Measurements from ENCODE around the gene NUDT2. TPM values are rescaled to one million over a fixed set of nuclear protein-coding genes. Genes with fewer than 3 reads are reported as not detected.
"Not testable (repeated sequence)": the region's sequence is repeated elsewhere in the genome, so short reads cannot be mapped to it uniquely, and the experiment has no call there.

NUDT2 gene
- total RNA-seq, 1 donor from 2014 or later, result 17.8 TPM

GRCh38 chr9:34343605-34344004 is 14.2 kb downstream of the NUDT2 start:
- no peaks in the 10 kb centered on the region for H3K27me3 Mint-ChIP-seq (ENCODE audit: low read depth)
- H3K9me3 Mint-ChIP-seq, result no peaks in the 10 kb centered on the region
- H3K4me1 Mint-ChIP-seq, result peaks cover 7% of the 10 kb centered on the region
- peaks cover 16% of the 10 kb centered on the region for H3K36me3 Mint-ChIP-seq
- H3K27ac Mint-ChIP-seq, result no peak overlapping the region
- no peak for TF ChIP-seq CTCF (IDR thresholded peaks at IDR 0.05; ENCODE audit: unreplicated experiment)
- no peak overlapping the region for H3K4me3 Mint-ChIP-seq
- DNase-seq (ENCODE audit: low spot score in 2 of 2, unreplicated experiment in 2 of 2), result no peak

- peaks cover 7% of the 10 kb centered on the region for H3K4me1 Mint-ChIP-seq
- no peak for TF ChIP-seq CTCF (IDR thresholded peaks at IDR 0.05; ENCODE audit: unreplicated experiment)
- H3K4me3 Mint-ChIP-seq, result no peak overlapping the region
- H3K27ac Mint-ChIP-seq, result no peak overlapping the region
- peaks cover 16% of the 10 kb centered on the region for H3K36me3 Mint-ChIP-seq
- no peaks in the 10 kb centered on the region for H3K9me3 Mint-ChIP-seq
- H3K27me3 Mint-ChIP-seq (ENCODE audit: low read depth), result no peaks in the 10 kb centered on the region
- no peak for DNase-seq (ENCODE audit: low spot score in 2 of 2, unreplicated experiment in 2 of 2)
These were observed 17.8 kb downstream of the NUDT2 start for GRCh38 chr9:34346873-34347799.

- no peak for DNase-seq (ENCODE audit: low spot score in 2 of 2, unreplicated experiment in 2 of 2)
- H3K27ac Mint-ChIP-seq, result no peak overlapping the region
- peaks cover 16% of the 10 kb centered on the region for H3K36me3 Mint-ChIP-seq
- TF ChIP-seq CTCF (IDR thresholded peaks at IDR 0.05; ENCODE audit: unreplicated experiment), result no peak
- H3K27me3 Mint-ChIP-seq (ENCODE audit: low read depth), result no peaks in the 10 kb centered on the region
- no peaks in the 10 kb centered on the region for H3K9me3 Mint-ChIP-seq
- H3K4me1 Mint-ChIP-seq, result peaks cover 7% of the 10 kb centered on the region
- no peak overlapping the region for H3K4me3 Mint-ChIP-seq
These were observed 18.4 kb downstream of the NUDT2 start for GRCh38 chr9:34347800-34348158.

- Mint-ChIP-seq H3K27ac (no peak overlapping the region), H3K4me1 (peaks cover 7% of the 10 kb centered on the region), H3K27me3 (ENCODE audit: low read depth) (no peaks in the 10 kb centered on the region), H3K9me3 (no peaks in the 10 kb centered on the region), H3K4me3 (no peak overlapping the region), H3K36me3 (peaks cover 7% of the 10 kb centered on the region)
- TF ChIP-seq CTCF (IDR thresholded peaks at IDR 0.05; ENCODE audit: unreplicated experiment), result no peak
- DNase-seq (ENCODE audit: low spot score in 2 of 2, unreplicated experiment in 2 of 2), result no peak
These were observed 20.0 kb downstream of the NUDT2 start for GRCh38 chr9:34349324-34349723.

- not testable (repeated sequence) for H3K27me3 Mint-ChIP-seq (ENCODE audit: low read depth); H3K4me3 Mint-ChIP-seq; DNase-seq (ENCODE audit: low spot score in 2 of 2, unreplicated experiment in 2 of 2); H3K4me1 Mint-ChIP-seq; H3K27ac Mint-ChIP-seq
- peaks cover 17% of the 10 kb centered on the region for H3K9me3 Mint-ChIP-seq
- peaks cover 17% of the 10 kb centered on the region for H3K36me3 Mint-ChIP-seq
These were observed 22.8 kb downstream of the NUDT2 start for GRCh38 chr9:34352122-34352652.

- H3K4me1 Mint-ChIP-seq; DNase-seq (ENCODE audit: low spot score in 2 of 2, unreplicated experiment in 2 of 2); H3K4me3 Mint-ChIP-seq; H3K27ac Mint-ChIP-seq; H3K27me3 Mint-ChIP-seq (ENCODE audit: low read depth): not testable (repeated sequence)
- H3K36me3 Mint-ChIP-seq, result peaks cover 20% of the 10 kb centered on the region
- peaks cover 25% of the 10 kb centered on the region for H3K9me3 Mint-ChIP-seq
These were observed 23.6 kb downstream of the NUDT2 start for GRCh38 chr9:34352957-34353356.

Measured in mesothelial cell of epicardium (in vitro differentiated cells).